Muscle of arm (tissue), 12 donors: ENCODE data around the gene RACK1. TPM values are rescaled to one million over a fixed set of nuclear protein-coding genes. Genes with fewer than 3 reads are reported as not detected.

Experiments
- DNase-seq: peaks from one replicate; pipeline ENCODE4 v3.0.0-alpha.2; 2013
- polyA plus RNA-seq, 12 donors: library from polyadenylated mRNA; unstranded; fragments of 120-200 nt; gene quantifications; one replicate each; pipeline ENCODE4 v1.2.1, GENCODE V29; 2013; ENCODE audit not compliant: insufficient read length in 12 of 12

The RACK1 gene
- polyA plus RNA-seq, 12 donors, result 840 to 3,401 (median 2,996) TPM

- DNase-seq, result no peak
Measured at GRCh38 chr5:181203093-181203711, 40.5 kb downstream of the RACK1 start.

GRCh38 chr5:181200816-181201215 lies 42.9 kb downstream of the RACK1 start:
- DNase-seq, result no peak

- no peak for DNase-seq
Measured at GRCh38 chr5:181199881-181200638, 43.6 kb downstream of the RACK1 start.

GRCh38 chr5:181198905-181199519 lies 44.7 kb downstream of the RACK1 start:
- DNase-seq, result no peak

GRCh38 chr5:181198106-181198685 lies 45.5 kb downstream of the RACK1 start:
- no peak for DNase-seq

GRCh38 chr5:181197326-181197951 lies 46.3 kb downstream of the RACK1 start:
- DNase-seq, result no peak

GRCh38 chr5:181195249-181195761 lies 48.4 kb downstream of the RACK1 start:
- no peak for DNase-seq

GRCh38 chr5:181194489-181195248 lies 49.0 kb downstream of the RACK1 start:
- DNase-seq, result no peak

- no peak for DNase-seq
Measured at GRCh38 chr5:181193656-181194055, 50.0 kb downstream of the RACK1 start.

- no peak for DNase-seq
Measured at GRCh38 chr5:181192337-181193046, 51.2 kb downstream of the RACK1 start.

GRCh38 chr5:181191526-181192336 lies 52.0 kb downstream of the RACK1 start:
- DNase-seq, result peak; percentile 98

GRCh38 chr5:181190711-181191525 lies 52.8 kb downstream of the RACK1 start:
- no peak for DNase-seq

GRCh38 chr5:181189962-181190710 lies 53.6 kb downstream of the RACK1 start:
- DNase-seq, result no peak

- peak; percentile 27 for DNase-seq
Measured at GRCh38 chr5:181189363-181189961, 54.2 kb downstream of the RACK1 start.

GRCh38 chr5:181188700-181189362 lies 54.9 kb downstream of the RACK1 start:
- peak; percentile 91 for DNase-seq

- peak; percentile 73 for DNase-seq
Measured at GRCh38 chr5:181187500-181188213, 56.0 kb downstream of the RACK1 start.
